Testis (tissue), 3 donors: ENCODE measurements around the gene SLC2A14. TPM values are rescaled to one million over a fixed set of nuclear protein-coding genes. Genes with fewer than 3 reads are reported as not detected.
"Not testable (repeated sequence)": the region's sequence is repeated elsewhere in the genome, so short reads cannot be mapped to it uniquely, and the experiment has no call there.

Experiments
- DNase-seq: peaks from one replicate; pipeline ENCODE4 v3.0.0-alpha.2; 2019
- H3K27ac ChIP-seq, 2 donors: fragments of 200-600 bp; sonication (generic); one replicate each; pipeline ENCODE4 v1.5.1; 2019
- H3K27me3 ChIP-seq: fragments of 200-600 bp; sonication (generic); one replicate; pipeline ENCODE4 v1.5.1; 2019
- H3K36me3 ChIP-seq: fragments of 200-600 bp; sonication (generic); one replicate; pipeline ENCODE4 v1.5.1; 2017; ENCODE audit warnings: low read depth; ENCODE audit errors: missing control alignments
- H3K4me1 ChIP-seq: fragments of 200-600 bp; sonication (generic); one replicate; pipeline ENCODE4 v1.5.1; 2019
- H3K4me3 ChIP-seq, 2 donors: fragments of 200-600 bp; sonication (generic); one replicate each; pipeline ENCODE4 v1.5.1; 2017 to 2019
- H3K9me3 ChIP-seq: fragments of 200-600 bp; sonication (generic); one replicate; pipeline ENCODE4 v1.5.1; 2017
- POLR2A ChIP-seq: fragments of 450-650 bp; IDR thresholded peaks from one replicate; pipeline ENCODE4 v1.6.1; 2017; ENCODE audit warnings: antibody characterized with exemption, mild to moderate bottlenecking, moderate library complexity
- WGBS, 2 donors: methylation state at CpG; one replicate each; pipeline ENCODE4 v1.1.5; 2018; 5-methylcytosine and 5-hydroxymethylcytosine counted together
- intact Hi-C: fragments of 100-400 bp; cut with DNase I; formaldehyde crosslinking; loops from one replicate; pipeline ENCODE4 v1.15.1; 2023; ENCODE audit warnings: low total_unique reads
- polyA plus RNA-seq: library from polyadenylated mRNA; stranded (reverse); fragments of 350-450 nt; fragmentation: Illumina TruSeq; extraction: RNeasy Lipid Tissue Mini Kit (QIAGEN cat#74804); gene quantifications from one replicate; pipeline ENCODE4 v1.2.3, GENCODE V29; 2014; ENCODE audit warnings: low read depth, low replicate concordance; ENCODE audit not compliant: insufficient read depth
- total RNA-seq, 2 donors: library from RNA; depleted of rRNA; stranded (reverse); fragments of >200 nt; gene quantifications; one replicate each; pipeline ENCODE4 v1.2.3, GENCODE V29; 2016
- TF ChIP-seq, protein P1 (sequence below), 3 experiments: fragments of 450-650 bp in 2 of 3; fragments of 200-600 bp in 1 of 3; sonication (generic) in 1 of 3; IDR thresholded peaks; one replicate each; pipeline ENCODE4 v1.5.1; 2016 to 2019; ENCODE audit warnings: antibody characterized with exemption in 3 of 3, mild to moderate bottlenecking in 2 of 3, moderate library complexity in 1 of 3

SLC2A14 gene
- total and polyA plus RNA-seq, 3 donors from 2014 or later = 51.5 to 203 (median 54.3) TPM

GRCh38 chr12:7801460-7801859 lies 71.3 kb downstream of the SLC2A14 start:
- no peaks in the 10 kb centered on the region for H3K4me1 ChIP-seq
- no peak overlapping the region for H3K27ac ChIP-seq
- H3K36me3 ChIP-seq = no peaks in the 10 kb centered on the region
- no peak overlapping the region for H3K4me3 ChIP-seq
- no peak for TF ChIP-seq POLR2A
- TF ChIP-seq, protein P1, sequence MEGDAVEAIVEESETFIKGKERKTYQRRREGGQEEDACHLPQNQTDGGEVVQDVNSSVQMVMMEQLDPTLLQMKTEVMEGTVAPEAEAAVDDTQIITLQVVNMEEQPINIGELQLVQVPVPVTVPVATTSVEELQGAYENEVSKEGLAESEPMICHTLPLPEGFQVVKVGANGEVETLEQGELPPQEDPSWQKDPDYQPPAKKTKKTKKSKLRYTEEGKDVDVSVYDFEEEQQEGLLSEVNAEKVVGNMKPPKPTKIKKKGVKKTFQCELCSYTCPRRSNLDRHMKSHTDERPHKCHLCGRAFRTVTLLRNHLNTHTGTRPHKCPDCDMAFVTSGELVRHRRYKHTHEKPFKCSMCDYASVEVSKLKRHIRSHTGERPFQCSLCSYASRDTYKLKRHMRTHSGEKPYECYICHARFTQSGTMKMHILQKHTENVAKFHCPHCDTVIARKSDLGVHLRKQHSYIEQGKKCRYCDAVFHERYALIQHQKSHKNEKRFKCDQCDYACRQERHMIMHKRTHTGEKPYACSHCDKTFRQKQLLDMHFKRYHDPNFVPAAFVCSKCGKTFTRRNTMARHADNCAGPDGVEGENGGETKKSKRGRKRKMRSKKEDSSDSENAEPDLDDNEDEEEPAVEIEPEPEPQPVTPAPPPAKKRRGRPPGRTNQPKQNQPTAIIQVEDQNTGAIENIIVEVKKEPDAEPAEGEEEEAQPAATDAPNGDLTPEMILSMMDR (IDR thresholded peaks at IDR 0.05) = no peak
- 57 to 63% methylated on average over 4 of the region's 4 CpGs for WGBS, 2 donors
- no peak for DNase-seq
- H3K27me3 ChIP-seq = no peaks in the 10 kb centered on the region
- intact Hi-C loops = no loop called here
- no peaks in the 10 kb centered on the region for H3K9me3 ChIP-seq

- H3K4me3 ChIP-seq, H3K27ac ChIP-seq, H3K4me1 ChIP-seq, H3K27me3 ChIP-seq, H3K9me3 ChIP-seq, DNase-seq, H3K36me3 ChIP-seq, intact Hi-C loops: not testable (repeated sequence)
- 64 to 65% methylated on average over 1 of the region's 4 CpGs for WGBS, 2 donors
Measured at GRCh38 chr12:7798750-7799308, 73.9 kb downstream of the SLC2A14 start.

- DNase-seq = no peak
- Histone ChIP-seq H3K36me3 (no peaks in the 10 kb centered on the region), H3K9me3 (no peaks in the 10 kb centered on the region), H3K4me3 (no peak overlapping the region), H3K4me1 (no peaks in the 10 kb centered on the region), H3K27ac (no peak overlapping the region), H3K27me3 (no peaks in the 10 kb centered on the region)
- WGBS, 2 donors = 66 to 70% methylated on average over 12 of the region's 12 CpGs
- TF ChIP-seq POLR2A = no peak
- TF ChIP-seq, protein P1 (IDR thresholded peaks at IDR 0.05) = no peak
- intact Hi-C loops = no loop called here
Measured at GRCh38 chr12:7797698-7798398, 74.9 kb downstream of the SLC2A14 start.

DNA sequence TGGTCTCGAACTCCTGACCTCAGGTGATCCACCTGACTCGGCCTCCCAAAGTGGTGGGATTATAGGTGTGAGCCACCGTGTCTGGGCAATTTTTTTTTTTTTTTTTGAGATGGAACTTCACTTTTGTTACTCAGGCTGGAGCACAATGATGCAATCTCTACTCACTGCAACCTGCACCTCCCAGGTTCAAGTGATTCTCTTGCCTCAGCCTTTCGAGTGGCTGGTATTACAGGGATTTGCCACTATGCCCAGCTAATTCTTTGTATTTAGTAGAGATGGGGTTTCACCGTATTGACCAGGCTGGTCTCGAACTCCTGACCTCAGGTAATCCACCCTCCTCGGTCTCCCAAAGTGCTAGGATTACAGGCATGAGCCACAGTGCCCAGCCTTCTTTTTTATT lies 75.4 kb downstream of the SLC2A14 start:
- H3K27me3 ChIP-seq, DNase-seq, H3K9me3 ChIP-seq, H3K27ac ChIP-seq, intact Hi-C loops, H3K4me1 ChIP-seq, H3K36me3 ChIP-seq, H3K4me3 ChIP-seq: not testable (repeated sequence)
- WGBS, 2 donors = 94 to 100% methylated on average over 7 of the region's 7 CpGs

GRCh38 chr12:7793211-7793610 lies 79.5 kb downstream of the SLC2A14 start:
- no peak for TF ChIP-seq POLR2A
- TF ChIP-seq, protein P1 (IDR thresholded peaks at IDR 0.05) = no peak
- H3K4me1 ChIP-seq = no peaks in the 10 kb centered on the region
- 67 to 70% methylated on average over 3 of the region's 3 CpGs for WGBS, 2 donors
- DNase-seq = no peak
- intact Hi-C loops = no loop called here
- no peak overlapping the region for H3K4me3 ChIP-seq
- no peaks in the 10 kb centered on the region for H3K36me3 ChIP-seq
- H3K27ac ChIP-seq = no peak overlapping the region
- no peaks in the 10 kb centered on the region for H3K9me3 ChIP-seq
- no peaks in the 10 kb centered on the region for H3K27me3 ChIP-seq

DNA sequence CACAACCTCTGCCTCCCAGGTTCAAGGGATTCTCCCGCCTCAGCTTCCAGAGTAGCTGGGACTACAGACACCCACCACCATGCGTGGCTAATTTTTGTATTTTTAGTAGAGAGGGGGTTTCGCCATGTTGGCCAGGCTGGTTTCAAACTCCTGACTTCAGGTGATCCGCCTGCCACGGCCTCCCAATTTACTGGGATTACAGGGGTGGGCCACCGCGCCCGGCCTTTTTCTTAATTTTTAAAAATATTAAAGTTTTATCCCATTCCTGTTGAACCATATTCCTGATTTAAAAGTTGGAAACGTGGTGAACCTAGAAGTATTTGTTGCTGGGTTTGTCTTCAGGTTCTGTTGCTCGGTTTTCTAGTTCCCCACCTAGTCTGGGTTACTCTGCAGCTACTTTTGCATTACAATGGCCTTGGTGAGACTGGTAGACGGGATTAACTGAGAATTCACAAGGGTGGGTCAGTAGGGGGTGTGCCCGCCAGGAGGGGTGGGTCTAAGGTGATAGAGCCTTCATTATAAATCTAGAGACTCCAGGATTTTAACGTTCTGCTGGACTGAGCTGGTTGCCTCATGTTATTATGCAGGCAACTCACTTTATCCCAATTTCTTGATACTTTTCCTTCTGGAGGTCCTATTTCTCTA lies 83.7 kb downstream of the SLC2A14 start, which contains the start of gene NANOG:
TSS of gene NANOG (plus strand) at position 519 of the 645 bp plus-strand sequence. CDS start 213 bp downstream, outside the sequence.
- H3K27ac ChIP-seq, intact Hi-C loops, H3K4me1 ChIP-seq, H3K9me3 ChIP-seq, H3K4me3 ChIP-seq, DNase-seq, H3K27me3 ChIP-seq, H3K36me3 ChIP-seq: not testable (repeated sequence)
- WGBS, 2 donors = 82 to 90% methylated on average over 13 of the region's 13 CpGs
